Lower leg skin (tissue), 3 donors: ENCODE measurements around the gene DAO.

Experiments used
- CTCF ChIP-seq, 3 donors: fragments of 450-650 bp; IDR thresholded peaks; one replicate each; pipeline ENCODE4 v1.5.1; 2016; ENCODE audit warnings: antibody characterized with exemption in 3 of 3, mild to moderate bottlenecking in 3 of 3, moderate library complexity in 2 of 3
- POLR2A ChIP-seq, 2 donors: fragments of 450-650 bp; IDR thresholded peaks; one replicate each; pipeline ENCODE4 v1.6.1; 2016 to 2017; ENCODE audit warnings: antibody characterized with exemption in 2 of 2, mild to moderate bottlenecking in 1 of 2, moderate library complexity in 1 of 2

- TF ChIP-seq CTCF (IDR thresholded peaks at IDR 0.05) (no peak), POLR2A (IDR thresholded peaks at IDR 0.05) (no peak)
Observed at GRCh38 chr12:108843187-108843586, 36.7 kb upstream of the DAO start.
